Ovary (tissue), 3 donors: ENCODE measurements around the gene C1S.

Source experiments
- EP300 ChIP-seq: sonication (generic); formaldehyde crosslinking; IDR thresholded peaks from one replicate; pipeline ENCODE4 v1.6.1; 2017; ENCODE audit warnings: antibody characterized with exemption
- POLR2A ChIP-seq: fragments of 450-650 bp; IDR thresholded peaks from one replicate; pipeline ENCODE4 v1.6.1; 2017; ENCODE audit warnings: antibody characterized with exemption, mild to moderate bottlenecking, moderate library complexity
- TF ChIP-seq, protein P1 (sequence below), 3 donors: fragments of 450-650 bp in 2 of 3; fragments of 200-600 bp in 1 of 3; IDR thresholded peaks; one replicate each; pipeline versions ENCODE4 v1.5.1 to v1.8.0; 2016 to 2022; ENCODE audit warnings: antibody characterized with exemption in 3 of 3, mild to moderate bottlenecking in 1 of 3
- donor health status: DM: no; HTN: no; CAD: no.

DNA sequence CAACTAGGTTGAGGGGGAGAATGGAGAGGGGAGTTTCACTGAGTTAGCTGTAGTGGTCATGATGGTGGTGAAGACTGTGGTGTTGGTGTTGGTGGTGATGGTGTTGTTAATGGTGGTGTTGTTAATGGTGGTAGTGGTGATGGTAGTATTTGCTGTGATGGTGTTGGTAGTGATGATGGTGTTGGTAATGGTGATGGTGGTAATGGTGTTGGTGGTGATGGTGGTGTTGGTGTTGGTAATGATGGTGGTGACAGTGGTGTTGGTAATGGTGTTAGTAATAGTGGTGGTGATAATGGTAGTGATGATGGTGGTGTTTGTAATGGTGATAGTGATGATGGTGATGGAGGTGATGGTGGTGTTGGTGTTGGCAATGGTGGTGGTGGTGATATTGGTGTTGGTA lies 22.6 kb downstream of the C1S start:
- TF ChIP-seq POLR2A (no peak), EP300 (no peak)
- TF ChIP-seq, protein P1, sequence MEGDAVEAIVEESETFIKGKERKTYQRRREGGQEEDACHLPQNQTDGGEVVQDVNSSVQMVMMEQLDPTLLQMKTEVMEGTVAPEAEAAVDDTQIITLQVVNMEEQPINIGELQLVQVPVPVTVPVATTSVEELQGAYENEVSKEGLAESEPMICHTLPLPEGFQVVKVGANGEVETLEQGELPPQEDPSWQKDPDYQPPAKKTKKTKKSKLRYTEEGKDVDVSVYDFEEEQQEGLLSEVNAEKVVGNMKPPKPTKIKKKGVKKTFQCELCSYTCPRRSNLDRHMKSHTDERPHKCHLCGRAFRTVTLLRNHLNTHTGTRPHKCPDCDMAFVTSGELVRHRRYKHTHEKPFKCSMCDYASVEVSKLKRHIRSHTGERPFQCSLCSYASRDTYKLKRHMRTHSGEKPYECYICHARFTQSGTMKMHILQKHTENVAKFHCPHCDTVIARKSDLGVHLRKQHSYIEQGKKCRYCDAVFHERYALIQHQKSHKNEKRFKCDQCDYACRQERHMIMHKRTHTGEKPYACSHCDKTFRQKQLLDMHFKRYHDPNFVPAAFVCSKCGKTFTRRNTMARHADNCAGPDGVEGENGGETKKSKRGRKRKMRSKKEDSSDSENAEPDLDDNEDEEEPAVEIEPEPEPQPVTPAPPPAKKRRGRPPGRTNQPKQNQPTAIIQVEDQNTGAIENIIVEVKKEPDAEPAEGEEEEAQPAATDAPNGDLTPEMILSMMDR (IDR thresholded peaks at IDR 0.05) = no peak
